ENCODE results near the gene GBGT1.
"Not testable (repeated sequence)": the region's sequence is repeated elsewhere in the genome, so short reads cannot be mapped to it uniquely, and the experiment has no call there.

Gene GBGT1

GRCh38 chr9:133195029-133195428 lies 31.3 kb upstream of the GBGT1 start:
- DNase-seq (ENCODE audit: low spot score), result no peak

DNA sequence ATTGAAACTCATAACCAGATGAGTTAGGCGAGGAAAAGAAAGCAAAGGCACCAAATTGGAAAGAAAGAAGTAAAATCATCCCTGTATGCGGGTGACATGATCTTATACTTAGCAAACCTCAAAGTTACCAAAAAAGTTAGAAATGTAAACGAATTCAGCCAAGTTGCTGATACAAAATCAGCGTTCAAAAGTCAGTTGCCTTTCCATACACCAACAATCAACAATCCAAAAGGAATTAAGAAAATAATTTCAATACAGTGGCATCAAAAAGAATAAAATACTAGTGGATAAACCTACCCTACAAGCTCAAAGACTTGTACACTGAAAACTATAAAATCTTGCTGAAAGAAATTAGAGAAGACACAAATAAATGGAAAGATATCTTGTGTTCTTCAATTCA lies 30.9 kb upstream of the GBGT1 start:
- DNase-seq (ENCODE audit: low spot score), result no peak

DNA sequence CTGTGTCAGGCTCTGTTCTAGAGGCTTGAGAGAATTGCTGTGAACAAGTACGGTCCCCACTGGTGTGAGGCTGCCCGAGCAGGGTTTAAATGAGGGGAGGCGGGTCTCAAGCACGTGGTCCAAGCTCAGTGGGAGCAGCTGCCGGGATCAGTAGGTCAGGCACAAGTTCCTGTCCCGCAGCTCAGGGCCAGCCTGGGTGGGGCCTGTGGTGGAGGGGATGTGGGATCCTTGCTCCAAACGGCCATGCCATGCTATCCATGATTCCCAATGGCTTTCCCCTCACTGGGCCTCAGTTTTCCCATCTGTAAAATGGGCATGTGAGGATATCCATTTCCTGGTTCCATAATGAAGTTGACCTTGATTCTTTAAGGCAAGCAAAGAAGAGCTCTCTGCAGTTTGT lies 28.3 kb upstream of the GBGT1 start:
- no peak for DNase-seq (ENCODE audit: low spot score)

GRCh38 chr9:133189826-133190225 lies 26.1 kb upstream of the GBGT1 start:
- DNase-seq (ENCODE audit: low spot score), result no peak

- DNase-seq (ENCODE audit: low spot score), result no peak
Observed at GRCh38 chr9:133188843-133189180, 25.1 kb upstream of the GBGT1 start.

DNA sequence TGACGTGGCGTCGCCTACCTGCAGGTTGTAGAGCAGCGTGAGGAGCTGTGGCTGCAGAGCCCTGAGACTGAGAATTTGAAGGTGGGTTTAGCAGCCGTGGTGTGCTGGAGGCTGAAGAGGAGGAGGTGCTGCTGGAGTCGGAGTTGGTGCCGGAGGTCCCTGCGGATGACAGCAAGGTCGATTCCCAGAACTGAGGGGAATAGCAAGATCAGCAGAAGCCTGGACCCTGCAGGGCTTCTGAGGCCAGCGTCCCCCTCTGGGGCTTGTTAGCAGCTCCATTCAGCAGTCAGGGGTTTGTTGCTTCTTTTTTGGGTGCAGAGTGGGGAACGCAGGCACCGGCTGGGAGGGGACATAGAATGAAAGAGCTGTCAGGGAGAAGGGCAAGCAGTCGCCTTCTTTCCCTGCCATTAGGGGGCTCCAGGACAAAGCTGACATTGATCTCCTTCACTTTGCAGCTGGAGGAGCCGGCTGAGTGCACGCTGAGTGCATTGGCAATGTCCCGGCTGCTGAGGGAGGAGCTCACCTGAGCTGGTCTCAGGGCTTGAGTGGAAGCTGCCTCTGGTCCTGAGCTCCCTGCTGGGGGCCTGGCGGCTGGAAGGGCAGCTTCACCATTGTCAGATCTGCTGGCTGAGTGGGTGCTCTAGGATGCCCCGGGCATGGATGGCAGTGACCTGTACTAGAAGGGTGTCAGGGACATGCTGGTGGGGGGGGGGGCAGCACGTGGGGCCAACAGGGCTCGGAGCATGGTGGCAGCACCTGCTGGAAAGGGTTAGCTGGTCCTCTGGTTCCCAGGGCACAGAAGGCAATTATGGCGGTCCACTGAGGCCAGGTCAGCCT lies 24.5 kb upstream of the GBGT1 start:
- peak; percentile 33 for DNase-seq (ENCODE audit: low spot score)

DNA sequence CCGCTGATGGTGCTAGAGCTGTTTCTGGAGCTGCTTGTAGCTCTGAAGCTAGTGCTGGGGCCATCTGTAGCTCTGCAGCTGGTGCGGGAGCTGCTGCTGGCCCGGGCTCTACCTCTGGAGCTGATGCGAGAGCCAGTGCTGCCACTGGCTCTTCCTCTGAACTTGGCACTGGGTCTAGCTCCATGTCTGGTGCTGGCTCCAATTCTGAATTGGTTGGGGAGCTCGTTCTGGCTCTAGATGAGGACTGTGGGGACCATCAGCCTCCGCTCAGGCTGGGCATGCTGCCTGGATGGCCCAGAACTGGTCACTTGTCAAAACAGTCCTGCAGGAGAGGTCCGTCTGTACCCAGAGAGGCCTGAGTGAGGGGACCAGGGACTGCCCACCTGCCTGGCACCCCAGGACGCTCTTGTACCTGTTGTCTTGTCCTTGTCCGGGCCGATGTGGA lies 23.9 kb upstream of the GBGT1 start:
- DNase-seq (ENCODE audit: low spot score), result no peak

DNA sequence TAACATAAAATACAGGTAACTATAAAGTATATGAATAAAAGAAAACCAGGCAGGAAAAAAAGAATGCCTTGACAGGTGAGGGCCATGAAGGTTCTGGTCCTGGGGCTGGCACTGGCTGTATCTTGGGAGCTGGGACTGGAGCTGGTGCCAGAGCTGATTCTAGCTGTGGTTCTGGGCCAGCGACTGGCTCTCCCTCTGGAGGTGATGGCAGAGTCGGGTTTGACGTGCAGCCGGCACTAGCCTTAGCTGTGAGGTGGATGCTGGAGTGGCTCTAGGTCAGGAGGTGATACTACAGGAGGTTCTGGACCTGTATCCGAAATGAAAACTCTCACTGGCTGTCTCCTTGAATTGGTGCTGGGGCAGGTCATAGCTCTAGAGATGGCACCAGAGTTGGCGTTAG lies 23.0 kb upstream of the GBGT1 start:
- DNase-seq (ENCODE audit: low spot score), result no peak

DNA sequence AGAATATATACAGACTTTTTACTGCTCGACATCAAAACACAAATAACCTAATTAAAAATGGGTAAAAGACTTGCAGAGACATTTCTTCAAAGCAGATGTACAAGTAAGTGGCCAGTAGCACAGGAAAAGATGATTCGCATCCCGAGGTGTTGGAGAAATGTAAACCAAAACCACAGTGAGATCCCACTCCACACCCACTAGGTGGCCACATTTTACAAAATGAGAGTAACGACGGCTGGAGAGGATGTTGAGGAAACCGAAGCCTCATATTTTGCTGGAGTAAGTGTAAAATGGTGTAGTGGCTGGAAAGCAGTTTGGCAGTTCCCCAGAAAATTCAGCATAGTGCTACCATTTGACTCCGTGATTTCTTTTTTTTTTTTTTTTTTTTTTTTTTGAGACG lies 21.3 kb upstream of the GBGT1 start:
- DNase-seq (ENCODE audit: low spot score), result peak; percentile 48

- DNase-seq (ENCODE audit: low spot score), result no peak
Observed at GRCh38 chr9:133182151-133182550, 18.4 kb upstream of the GBGT1 start.

GRCh38 chr9:133181561-133181960 lies 17.8 kb upstream of the GBGT1 start:
- no peak for DNase-seq (ENCODE audit: low spot score)

DNA sequence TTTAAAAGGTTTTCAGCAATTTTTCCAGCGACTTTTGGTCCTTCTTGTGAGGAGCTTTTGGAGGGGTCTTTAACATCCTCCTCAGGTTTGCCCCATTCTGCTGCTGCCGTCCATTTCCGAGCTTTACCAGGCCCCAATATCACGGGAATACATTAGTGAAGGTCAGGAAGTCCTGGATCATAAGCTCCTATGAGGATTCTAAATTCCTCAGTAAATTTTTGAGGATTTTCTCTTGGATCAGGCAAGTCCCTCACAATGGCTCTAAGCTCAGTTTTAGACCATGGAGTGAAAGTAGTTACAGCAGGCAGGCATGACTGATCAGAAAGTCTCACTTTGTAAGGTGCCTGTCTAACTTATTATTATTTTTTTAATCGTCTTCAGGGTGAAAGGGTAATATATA lies 17.2 kb upstream of the GBGT1 start:
- no peak for DNase-seq (ENCODE audit: low spot score)

DNA sequence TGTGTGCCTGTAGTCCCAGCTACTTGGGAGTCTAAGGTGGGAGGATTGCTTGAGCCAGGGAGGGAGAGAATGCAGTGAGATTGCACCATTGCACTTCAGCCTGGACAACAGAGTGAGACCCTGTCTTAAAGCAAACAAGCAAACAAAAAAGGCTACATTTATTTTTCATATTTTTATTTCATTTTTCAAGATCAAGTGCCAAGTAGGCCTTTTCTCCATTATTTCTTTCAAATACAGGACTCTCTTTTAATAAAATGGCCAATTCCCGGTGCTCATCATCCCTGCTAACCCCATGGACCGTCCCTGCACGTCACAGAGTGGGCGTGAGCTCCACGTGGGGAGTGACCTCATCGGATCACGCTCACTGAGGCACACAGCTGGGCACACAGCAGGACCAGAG lies 9.3 kb upstream of the GBGT1 start:
- no peak for DNase-seq (ENCODE audit: low spot score)

- DNase-seq (ENCODE audit: low spot score), result peak; percentile 84
Observed at GRCh38 chr9:133171161-133171961, 7.6 kb upstream of the GBGT1 start.

DNA sequence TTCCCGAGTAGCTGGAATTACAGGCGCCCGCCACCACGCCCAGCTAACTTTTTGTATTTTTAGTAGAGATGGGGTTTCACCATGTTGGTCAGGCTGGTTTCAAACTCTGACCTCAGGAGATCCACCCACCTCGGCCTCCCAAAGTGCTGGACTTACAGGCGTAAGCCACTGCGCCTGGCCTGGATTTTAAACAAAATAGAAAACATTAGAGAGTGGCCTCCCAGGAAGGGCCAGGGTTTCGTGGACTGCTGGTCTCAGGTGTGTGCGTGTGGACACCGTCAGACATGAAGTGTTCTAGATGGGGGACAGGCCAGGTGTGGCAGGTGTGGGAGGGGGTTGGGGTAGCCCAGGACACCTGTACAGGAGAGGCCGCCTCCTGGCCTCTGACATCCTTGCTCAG lies 7.0 kb upstream of the GBGT1 start:
- DNase-seq (ENCODE audit: low spot score), result no peak

- not testable (repeated sequence) for DNase-seq (ENCODE audit: low spot score)
Observed at GRCh38 chr9:133169687-133170086, 6.0 kb upstream of the GBGT1 start.

GRCh38 chr9:133169102-133169501 lies 5.4 kb upstream of the GBGT1 start:
- DNase-seq (ENCODE audit: low spot score), result no peak

- DNase-seq (ENCODE audit: low spot score), result no peak
Observed at GRCh38 chr9:133168432-133168831, 4.7 kb upstream of the GBGT1 start.

GRCh38 chr9:133167769-133168168 lies 4.1 kb upstream of the GBGT1 start:
- no peak for DNase-seq (ENCODE audit: low spot score)

GRCh38 chr9:133167096-133167730 lies 3.5 kb upstream of the GBGT1 start:
- no peak for DNase-seq (ENCODE audit: low spot score)

DNA sequence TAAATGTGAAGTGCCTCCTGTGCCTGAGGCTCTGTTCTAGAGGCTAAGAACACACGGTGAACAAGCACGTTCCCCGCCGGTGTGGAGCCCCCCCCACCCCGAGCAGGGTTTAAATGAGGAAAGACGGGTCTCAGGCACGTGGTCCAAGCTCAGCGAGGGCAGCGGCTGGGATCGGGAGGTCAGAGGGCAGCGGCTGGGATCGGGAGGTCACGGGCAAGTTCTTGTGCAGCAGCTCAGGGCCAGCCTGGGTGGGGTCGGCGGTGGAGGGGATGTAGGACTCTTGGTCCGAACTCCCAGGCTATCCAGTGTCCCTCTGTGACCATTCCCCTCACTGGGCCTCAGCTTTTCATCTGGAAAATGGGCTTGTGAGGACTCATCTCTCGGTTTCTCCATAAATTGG lies 2.7 kb upstream of the GBGT1 start:
- no peak for DNase-seq (ENCODE audit: low spot score)

DNA sequence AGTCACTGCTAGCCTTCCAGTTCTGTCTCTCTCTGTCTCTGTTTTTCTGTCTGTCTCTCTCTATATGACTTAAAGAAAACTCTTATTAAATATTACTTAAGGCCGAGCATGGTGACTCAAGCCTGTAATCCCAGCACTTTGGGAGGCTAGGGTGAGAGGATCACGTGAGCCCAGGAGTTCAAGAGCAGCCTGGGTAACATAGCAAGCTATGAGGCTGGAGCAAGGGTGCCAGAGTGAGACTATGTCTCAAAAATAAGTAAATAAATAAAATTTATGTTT lies 1.7 kb upstream of the GBGT1 start:
- DNase-seq (ENCODE audit: low spot score), result no peak

- no peak for DNase-seq (ENCODE audit: low spot score)
Observed at GRCh38 chr9:133164191-133164590, 477 bp upstream of the GBGT1 start.
